Loucy (cell line): ENCODE results near the gene STK40.

Experiments used
- H2AFZ ChIP-seq: fragments of 200-600 bp; sonication (generic); 2 replicates; pipeline ENCODE4 v1.6.0; 2016; ENCODE audit warnings: antibody characterized with exemption, mild to moderate bottlenecking, low read length, moderate library complexity
- H3F3A ChIP-seq: fragments of 200-600 bp; 2 replicates; pipeline ENCODE4 v1.6.0; 2016; ENCODE audit warnings: antibody characterized with exemption, low read depth, mild to moderate bottlenecking
- H3K27me3 ChIP-seq: fragments of 200-600 bp; sonication (generic); 2 replicates; pipeline ENCODE4 v1.6.1; 2014; ENCODE audit warnings: low read length, mild to moderate bottlenecking; ENCODE audit not compliant: insufficient read depth, poor library complexity, severe bottlenecking
- H3K36me3 ChIP-seq: fragments of 200-600 bp; sonication (generic); 2 replicates; pipeline ENCODE4 v1.6.1; 2016; ENCODE audit warnings: low read length; ENCODE audit not compliant: insufficient read depth
- H3K4me1 ChIP-seq: fragments of 200-600 bp; sonication (generic); 2 replicates; pipeline ENCODE4 v1.5.1; 2014; ENCODE audit warnings: low read length, mild to moderate bottlenecking; ENCODE audit not compliant: insufficient read depth, poor library complexity, severe bottlenecking
- H3K4me2 ChIP-seq: fragments of 200-600 bp; sonication (generic); 2 replicates; pipeline ENCODE4 v1.6.0; 2014; ENCODE audit warnings: antibody characterized with exemption, low read length, low read depth, mild to moderate bottlenecking; ENCODE audit not compliant: poor library complexity, severe bottlenecking
- H3K4me3 ChIP-seq: fragments of 200-600 bp; sonication (generic); 2 replicates; pipeline ENCODE4 v1.5.1; 2014; ENCODE audit warnings: low read length, mild to moderate bottlenecking, mixed read lengths; ENCODE audit not compliant: poor library complexity, severe bottlenecking
- H3K79me2 ChIP-seq: fragments of 200-600 bp; sonication (generic); 2 replicates; pipeline ENCODE4 v1.6.1; 2014; ENCODE audit warnings: low read length; ENCODE audit not compliant: insufficient read depth
- H3K9ac ChIP-seq: fragments of 200-600 bp; sonication (generic); 2 replicates; pipeline ENCODE4 v1.6.0; 2014; ENCODE audit warnings: mild to moderate bottlenecking, low read depth, low read length, moderate library complexity; ENCODE audit not compliant: poor library complexity, severe bottlenecking
- H3K9me2 ChIP-seq: fragments of 200-600 bp; sonication (generic); replicated peaks from 2 replicates; pipeline ENCODE4 v1.6.1; 2016; ENCODE audit warnings: low read depth, low read length, mixed read lengths
- H3K9me3 ChIP-seq: fragments of 200-600 bp; sonication (generic); 2 replicates; pipeline ENCODE4 v1.6.1; 2014; ENCODE audit warnings: mild to moderate bottlenecking, antibody characterized with exemption, low read length, low read depth; ENCODE audit not compliant: insufficient read depth
- H4K20me1 ChIP-seq: fragments of 200-600 bp; sonication (generic); 2 replicates; pipeline ENCODE4 v1.6.0; 2014; ENCODE audit warnings: antibody characterized with exemption, low read length, mild to moderate bottlenecking; ENCODE audit not compliant: insufficient read depth, poor library complexity, severe bottlenecking
- CTCF ChIP-seq: fragments of 200-600 bp; sonication (generic); conservative IDR thresholded peaks from 2 replicates; pipeline ENCODE4 v1.5.1; 2014; ENCODE audit warnings: mild to moderate bottlenecking, antibody characterized with exemption, low read length
- EZH2phosphoT487 ChIP-seq: fragments of 200-600 bp; IDR thresholded peaks from 2 replicates; pipeline ENCODE4 v1.6.1; 2018; ENCODE audit warnings: antibody characterized with exemption, mild to moderate bottlenecking, moderate library complexity, borderline replicate concordance

Gene STK40

GRCh38 chr1:36389999-36390398 is 4.3 kb upstream of the STK40 start:
- no peak overlapping the region for H3K9ac ChIP-seq
- H4K20me1 ChIP-seq: no peaks in the 10 kb centered on the region
- H3K79me2 ChIP-seq: peaks cover 11% of the 10 kb centered on the region; the same call in 1 of the 2 replicates
- no peak overlapping the region for H2AFZ ChIP-seq
- H3K27me3 ChIP-seq: no peaks in the 10 kb centered on the region
- no peaks in the 10 kb centered on the region for H3K9me3 ChIP-seq
- no peaks in the 10 kb centered on the region for H3K9me2 ChIP-seq
- no peaks in the 10 kb centered on the region; the same call in 1 of the 2 replicates for H3K36me3 ChIP-seq
- H3K4me1 ChIP-seq: peaks cover 11% of the 10 kb centered on the region
- no peak overlapping the region for H3K4me2 ChIP-seq
- H3F3A ChIP-seq: no peaks in the 10 kb centered on the region
- H3K4me3 ChIP-seq: no peak overlapping the region
- no peak for TF ChIP-seq EZH2phosphoT487

GRCh38 chr1:36389261-36389660 is 3.5 kb upstream of the STK40 start:
- Histone ChIP-seq H3K4me1 (peaks cover 16% of the 10 kb centered on the region), H3K9ac (no peak overlapping the region), H3K4me3 (no peak overlapping the region), H3K9me2 (no peaks in the 10 kb centered on the region), H3K79me2 (peaks cover 17% of the 10 kb centered on the region), H4K20me1 (no peaks in the 10 kb centered on the region), H3K4me2 (no peak overlapping the region), H3K9me3 (no peaks in the 10 kb centered on the region), H2AFZ (no peak overlapping the region), H3F3A (peaks cover 3% of the 10 kb centered on the region; the same call in 1 of the 2 replicates), H3K27me3 (no peaks in the 10 kb centered on the region), H3K36me3 (no peaks in the 10 kb centered on the region; the same call in 1 of the 2 replicates)
- TF ChIP-seq EZH2phosphoT487 (no peak), CTCF (no peak)

- H3F3A ChIP-seq: peaks cover 3% of the 10 kb centered on the region; the same call in 1 of the 2 replicates
- H3K36me3 ChIP-seq: no peaks in the 10 kb centered on the region; the same call in 1 of the 2 replicates
- H3K4me2 ChIP-seq: peak overlapping the region; percentile 97
- peaks cover 4% of the 10 kb centered on the region for H4K20me1 ChIP-seq
- H3K4me3 ChIP-seq: peak overlapping the region; percentile 87
- no peaks in the 10 kb centered on the region for H3K27me3 ChIP-seq
- peaks cover 30% of the 10 kb centered on the region for H3K79me2 ChIP-seq
- no peaks in the 10 kb centered on the region for H3K9me3 ChIP-seq
- H3K4me1 ChIP-seq: peaks cover 26% of the 10 kb centered on the region
- H2AFZ ChIP-seq: 0 out of 2 replicates have a peak overlapping the region, but pooled peaks have one; percentile 50
- H3K9me2 ChIP-seq: no peaks in the 10 kb centered on the region
- peak overlapping the region; percentile 66 for H3K9ac ChIP-seq
- TF ChIP-seq CTCF: no peak
Measured at GRCh38 chr1:36387141-36387949, 1.6 kb upstream of the STK40 start.
